ENCODE measurements around the gene CHRNA5. TPM values are rescaled to one million over a fixed set of nuclear protein-coding genes. Genes with fewer than 3 reads are reported as not detected.
"Not testable (repeated sequence)": the region's sequence is repeated elsewhere in the genome, so short reads cannot be mapped to it uniquely, and the experiment has no call there.

Gene CHRNA5
- total RNA-seq, 2 donors from 2014 or later = 0.22 to 0.59 TPM

DNA sequence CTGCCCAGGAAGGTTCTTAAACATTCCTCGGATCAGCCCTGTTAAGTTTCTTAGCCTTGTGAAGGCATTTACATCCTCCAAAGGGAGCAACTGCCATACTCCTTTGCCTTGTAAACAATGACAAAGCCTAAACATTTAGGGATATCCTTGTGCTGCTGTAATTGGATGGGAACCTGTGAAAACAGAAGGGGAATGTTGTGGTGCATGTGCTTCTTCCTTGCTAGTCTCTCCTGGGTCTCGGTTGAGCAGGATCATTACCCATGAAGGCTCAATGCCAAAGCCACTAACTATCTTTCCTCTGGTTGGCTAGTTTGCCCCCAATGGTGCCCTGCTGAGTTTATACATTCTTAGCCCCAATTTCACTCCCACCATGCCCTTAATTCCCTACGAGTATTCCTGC lies 38.1 kb downstream of the CHRNA5 start:
- Histone ChIP-seq H3K4me3 (no peak overlapping the region), H3K4me1 (no peaks in the 10 kb centered on the region), H3K27ac (no peak overlapping the region), H3K9me3 (no peaks in the 10 kb centered on the region), H3K27me3 (no peaks in the 10 kb centered on the region), H3K36me3 (no peaks in the 10 kb centered on the region)
- TF ChIP-seq, protein P1, sequence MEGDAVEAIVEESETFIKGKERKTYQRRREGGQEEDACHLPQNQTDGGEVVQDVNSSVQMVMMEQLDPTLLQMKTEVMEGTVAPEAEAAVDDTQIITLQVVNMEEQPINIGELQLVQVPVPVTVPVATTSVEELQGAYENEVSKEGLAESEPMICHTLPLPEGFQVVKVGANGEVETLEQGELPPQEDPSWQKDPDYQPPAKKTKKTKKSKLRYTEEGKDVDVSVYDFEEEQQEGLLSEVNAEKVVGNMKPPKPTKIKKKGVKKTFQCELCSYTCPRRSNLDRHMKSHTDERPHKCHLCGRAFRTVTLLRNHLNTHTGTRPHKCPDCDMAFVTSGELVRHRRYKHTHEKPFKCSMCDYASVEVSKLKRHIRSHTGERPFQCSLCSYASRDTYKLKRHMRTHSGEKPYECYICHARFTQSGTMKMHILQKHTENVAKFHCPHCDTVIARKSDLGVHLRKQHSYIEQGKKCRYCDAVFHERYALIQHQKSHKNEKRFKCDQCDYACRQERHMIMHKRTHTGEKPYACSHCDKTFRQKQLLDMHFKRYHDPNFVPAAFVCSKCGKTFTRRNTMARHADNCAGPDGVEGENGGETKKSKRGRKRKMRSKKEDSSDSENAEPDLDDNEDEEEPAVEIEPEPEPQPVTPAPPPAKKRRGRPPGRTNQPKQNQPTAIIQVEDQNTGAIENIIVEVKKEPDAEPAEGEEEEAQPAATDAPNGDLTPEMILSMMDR (IDR thresholded peaks at IDR 0.05) = no peak
- no peak for DNase-seq (ENCODE audit: low spot score)

DNA sequence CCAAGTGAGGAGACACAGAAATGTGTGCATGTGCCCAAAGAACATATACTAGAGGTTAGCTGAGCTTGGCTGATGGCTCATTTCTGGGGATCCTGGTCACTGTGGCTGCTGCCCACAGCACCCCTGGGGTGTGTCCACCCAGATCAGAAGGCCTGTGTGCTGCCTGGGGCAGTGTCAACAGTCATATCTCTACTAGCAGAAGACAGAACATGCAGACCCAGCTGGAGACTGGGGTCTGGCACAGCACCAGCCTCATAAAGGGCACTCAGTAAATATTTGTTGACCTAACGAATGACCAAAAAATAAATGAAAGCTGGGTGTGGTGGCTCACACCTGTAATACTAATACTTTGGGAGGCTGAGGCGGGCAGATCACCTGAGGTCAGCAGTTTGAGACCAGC lies 39.1 kb downstream of the CHRNA5 start:
- Histone ChIP-seq H3K27me3 (no peaks in the 10 kb centered on the region), H3K36me3 (no peaks in the 10 kb centered on the region), H3K9me3 (no peaks in the 10 kb centered on the region), H3K4me1 (no peaks in the 10 kb centered on the region), H3K4me3 (no peak overlapping the region), H3K27ac (no peak overlapping the region)
- TF ChIP-seq, protein P1 (IDR thresholded peaks at IDR 0.05) = no peak
- DNase-seq (ENCODE audit: low spot score) = no peak

DNA sequence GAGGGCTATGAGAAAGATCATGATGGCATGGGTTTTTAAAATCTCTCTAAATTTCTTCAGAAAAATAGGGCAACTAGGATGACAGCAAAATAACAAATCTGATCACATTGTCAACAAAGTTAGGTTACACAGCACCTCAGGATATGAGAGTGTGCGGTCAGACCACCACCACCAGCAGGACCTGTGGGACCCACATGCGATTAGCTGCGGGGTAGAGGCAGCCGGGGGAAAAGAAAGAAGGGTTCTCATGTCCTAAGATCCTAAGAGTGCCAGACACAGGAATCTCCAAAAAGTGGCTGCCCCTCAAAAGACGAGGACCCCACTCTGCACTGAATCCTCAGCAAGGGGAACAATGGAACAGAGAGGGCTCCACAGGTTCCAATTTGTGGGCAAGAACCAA lies 39.9 kb downstream of the CHRNA5 start:
- no peaks in the 10 kb centered on the region for H3K4me1 ChIP-seq
- no peak overlapping the region for H3K27ac ChIP-seq
- TF ChIP-seq, protein P1 (IDR thresholded peaks at IDR 0.05) = no peak
- H3K36me3 ChIP-seq = no peaks in the 10 kb centered on the region
- no peak for DNase-seq (ENCODE audit: low spot score)
- no peaks in the 10 kb centered on the region for H3K27me3 ChIP-seq
- no peaks in the 10 kb centered on the region for H3K9me3 ChIP-seq
- H3K4me3 ChIP-seq = no peak overlapping the region

DNA sequence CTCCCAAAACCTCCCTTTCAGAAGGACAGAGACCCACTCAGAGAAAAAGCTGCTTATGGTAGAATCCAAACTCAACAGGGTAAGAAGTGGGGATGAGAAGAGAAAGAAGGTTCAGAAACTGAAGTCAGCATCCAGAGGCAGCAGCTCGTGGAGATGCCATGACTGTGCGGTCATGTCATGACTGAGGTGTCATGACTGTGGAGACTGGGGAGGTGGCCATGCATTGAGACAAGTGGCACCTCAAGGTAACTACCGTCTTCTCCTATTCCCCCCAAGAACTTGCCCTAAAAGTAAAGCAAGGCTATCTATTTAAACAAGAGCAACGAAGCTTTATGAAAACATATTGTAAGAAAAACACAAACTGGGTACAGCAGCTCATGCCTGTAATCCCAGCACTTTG lies 40.4 kb downstream of the CHRNA5 start:
- no peak overlapping the region for H3K27ac ChIP-seq
- no peaks in the 10 kb centered on the region for H3K9me3 ChIP-seq
- no peaks in the 10 kb centered on the region for H3K4me1 ChIP-seq
- H3K4me3 ChIP-seq = no peak overlapping the region
- H3K27me3 ChIP-seq = no peaks in the 10 kb centered on the region
- TF ChIP-seq, protein P1 (IDR thresholded peaks at IDR 0.05) = no peak
- no peaks in the 10 kb centered on the region for H3K36me3 ChIP-seq
- no peak for DNase-seq (ENCODE audit: low spot score)

DNA sequence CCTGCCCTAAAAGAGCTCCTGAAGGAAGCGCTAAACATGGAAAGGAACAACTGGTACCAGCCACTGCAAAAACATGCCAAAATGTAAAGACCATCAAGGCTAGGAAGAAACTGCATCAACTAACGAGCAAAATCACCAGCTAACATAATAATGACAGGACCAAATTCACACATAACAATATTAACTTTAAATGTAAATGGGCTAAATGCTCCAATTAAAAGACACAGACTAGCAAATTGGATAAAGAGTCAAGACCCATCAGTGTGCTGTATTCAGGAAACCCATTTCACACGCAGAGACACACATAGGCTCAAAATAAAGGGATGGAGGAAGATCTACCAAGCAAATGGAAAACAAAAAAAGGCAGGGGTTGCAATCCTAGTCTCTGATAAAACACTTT lies 44.2 kb downstream of the CHRNA5 start:
- not testable (repeated sequence) for H3K36me3 ChIP-seq; DNase-seq (ENCODE audit: low spot score); H3K27me3 ChIP-seq; H3K4me3 ChIP-seq; H3K27ac ChIP-seq; H3K4me1 ChIP-seq; H3K9me3 ChIP-seq

DNA sequence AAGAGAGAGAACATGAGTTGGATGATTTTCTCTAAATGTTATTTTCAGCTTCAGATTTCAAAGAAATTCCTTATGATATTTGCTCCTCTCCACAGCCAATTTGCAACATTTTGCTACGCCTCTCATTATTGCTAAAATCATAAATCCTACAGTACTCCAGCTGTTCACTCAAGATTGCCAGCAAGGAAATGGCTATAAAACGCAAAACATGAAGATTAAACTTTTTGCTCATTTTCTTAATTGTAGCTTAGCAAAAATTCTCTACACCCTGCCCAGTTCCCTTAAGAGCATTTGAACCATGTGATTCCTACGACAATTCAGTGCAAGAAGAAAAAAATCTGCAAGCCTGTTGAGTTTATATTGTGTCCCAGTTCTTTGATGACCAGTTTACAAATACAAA lies 48.7 kb downstream of the CHRNA5 start:
- no peak for DNase-seq (ENCODE audit: low spot score)
- Histone ChIP-seq H3K27me3 (peaks cover 2 to 3% of the 10 kb centered on the region in 2 donors), H3K36me3 (no peaks in the 10 kb centered on the region), H3K4me1 (peaks cover 0 to 5% of the 10 kb centered on the region in 2 donors), H3K9me3 (no peaks in the 10 kb centered on the region), H3K27ac (no peak overlapping the region), H3K4me3 (no peak overlapping the region)
- TF ChIP-seq, protein P1 (IDR thresholded peaks at IDR 0.05) = no peak

Measured in right atrium auricular region (tissue), 2 donors.